ENCODE measurements around the gene AXIN1.

DNA sequence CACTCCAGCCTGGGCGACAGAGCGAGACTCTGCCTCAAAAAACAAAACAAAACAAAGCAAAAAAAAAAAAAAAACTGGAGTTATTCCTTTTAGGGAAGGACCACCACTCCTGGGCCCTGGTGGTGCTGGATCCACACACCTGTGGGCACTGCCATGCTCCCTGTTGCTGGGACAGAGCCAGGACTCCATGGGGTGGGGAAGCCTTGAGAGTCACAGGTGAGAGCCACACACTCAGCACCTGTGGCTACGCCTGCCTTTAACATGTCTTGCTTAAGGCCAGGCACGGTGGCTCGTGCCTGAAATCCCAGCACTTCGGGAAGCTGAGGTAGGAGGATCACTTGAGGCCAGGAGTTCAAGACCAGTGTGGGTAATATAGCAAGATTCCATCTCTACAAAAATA is 51.3 kb downstream of the AXIN1 start:
- no peak for TF ChIP-seq EMX1 (CRISPR knock-in tag; IDR thresholded peaks at IDR 0.05)
- TF ChIP-seq, protein P1, sequence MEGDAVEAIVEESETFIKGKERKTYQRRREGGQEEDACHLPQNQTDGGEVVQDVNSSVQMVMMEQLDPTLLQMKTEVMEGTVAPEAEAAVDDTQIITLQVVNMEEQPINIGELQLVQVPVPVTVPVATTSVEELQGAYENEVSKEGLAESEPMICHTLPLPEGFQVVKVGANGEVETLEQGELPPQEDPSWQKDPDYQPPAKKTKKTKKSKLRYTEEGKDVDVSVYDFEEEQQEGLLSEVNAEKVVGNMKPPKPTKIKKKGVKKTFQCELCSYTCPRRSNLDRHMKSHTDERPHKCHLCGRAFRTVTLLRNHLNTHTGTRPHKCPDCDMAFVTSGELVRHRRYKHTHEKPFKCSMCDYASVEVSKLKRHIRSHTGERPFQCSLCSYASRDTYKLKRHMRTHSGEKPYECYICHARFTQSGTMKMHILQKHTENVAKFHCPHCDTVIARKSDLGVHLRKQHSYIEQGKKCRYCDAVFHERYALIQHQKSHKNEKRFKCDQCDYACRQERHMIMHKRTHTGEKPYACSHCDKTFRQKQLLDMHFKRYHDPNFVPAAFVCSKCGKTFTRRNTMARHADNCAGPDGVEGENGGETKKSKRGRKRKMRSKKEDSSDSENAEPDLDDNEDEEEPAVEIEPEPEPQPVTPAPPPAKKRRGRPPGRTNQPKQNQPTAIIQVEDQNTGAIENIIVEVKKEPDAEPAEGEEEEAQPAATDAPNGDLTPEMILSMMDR (IDR thresholded peaks at IDR 0.05): no peak
- no peak for TF ChIP-seq ESRRA (CRISPR knock-in tag; IDR thresholded peaks at IDR 0.05; ENCODE audit: borderline replicate concordance)
- TF ChIP-seq SP1 (CRISPR knock-in tag; conservative IDR thresholded peaks at IDR 0.05): no peak

All from WTC11 (cell line).